22Rv1 (cell line): ENCODE results near the gene LYAR.

Experiments used
- H3K27ac ChIP-seq: fragments of 450-650 bp; 2 replicates; pipeline ENCODE4 v1.5.1; 2017
- ZFX ChIP-seq: fragments of 450-650 bp; IDR thresholded peaks from 2 replicates; pipeline ENCODE4 v1.6.1; 2017; ENCODE audit warnings: antibody characterized with exemption, borderline replicate concordance
- TF ChIP-seq, protein P1 (sequence below): fragments of 450-650 bp; IDR thresholded peaks from 2 replicates; pipeline ENCODE4 v1.5.1; 2017; ENCODE audit warnings: mild to moderate bottlenecking

The LYAR gene

DNA sequence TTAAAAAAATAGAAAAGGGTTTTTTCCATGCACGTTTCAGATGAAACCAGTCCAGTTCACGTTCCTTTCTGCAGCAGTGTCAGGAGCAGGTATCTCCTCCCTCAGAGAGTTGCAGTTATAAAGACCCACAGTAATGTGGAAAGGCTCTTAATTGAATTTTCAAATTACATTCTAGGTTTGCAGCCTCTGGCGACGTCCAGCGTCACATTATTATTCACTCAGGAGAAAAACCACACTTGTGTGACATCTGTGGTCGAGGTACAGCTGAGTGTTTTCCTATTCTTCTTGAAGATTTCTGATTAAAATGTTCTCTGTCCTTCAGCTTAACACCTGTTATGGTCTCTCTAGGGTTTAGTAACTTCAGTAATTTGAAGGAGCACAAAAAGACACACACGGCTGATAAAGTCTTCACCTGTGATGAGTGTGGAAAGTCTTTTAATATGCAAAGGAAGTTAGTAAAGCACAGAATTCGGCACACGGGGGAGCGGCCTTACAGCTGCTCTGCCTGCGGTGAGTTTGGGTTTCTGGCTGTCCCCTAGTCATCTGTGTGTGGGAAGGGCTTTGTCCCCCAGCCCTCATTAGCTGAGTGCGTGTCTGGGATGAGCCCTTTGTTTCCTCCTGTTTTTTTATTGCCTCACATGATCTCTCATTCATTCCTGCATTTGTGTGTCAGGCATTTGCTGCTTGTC is 25.7 kb upstream of the LYAR start:
- TF ChIP-seq, protein P1, sequence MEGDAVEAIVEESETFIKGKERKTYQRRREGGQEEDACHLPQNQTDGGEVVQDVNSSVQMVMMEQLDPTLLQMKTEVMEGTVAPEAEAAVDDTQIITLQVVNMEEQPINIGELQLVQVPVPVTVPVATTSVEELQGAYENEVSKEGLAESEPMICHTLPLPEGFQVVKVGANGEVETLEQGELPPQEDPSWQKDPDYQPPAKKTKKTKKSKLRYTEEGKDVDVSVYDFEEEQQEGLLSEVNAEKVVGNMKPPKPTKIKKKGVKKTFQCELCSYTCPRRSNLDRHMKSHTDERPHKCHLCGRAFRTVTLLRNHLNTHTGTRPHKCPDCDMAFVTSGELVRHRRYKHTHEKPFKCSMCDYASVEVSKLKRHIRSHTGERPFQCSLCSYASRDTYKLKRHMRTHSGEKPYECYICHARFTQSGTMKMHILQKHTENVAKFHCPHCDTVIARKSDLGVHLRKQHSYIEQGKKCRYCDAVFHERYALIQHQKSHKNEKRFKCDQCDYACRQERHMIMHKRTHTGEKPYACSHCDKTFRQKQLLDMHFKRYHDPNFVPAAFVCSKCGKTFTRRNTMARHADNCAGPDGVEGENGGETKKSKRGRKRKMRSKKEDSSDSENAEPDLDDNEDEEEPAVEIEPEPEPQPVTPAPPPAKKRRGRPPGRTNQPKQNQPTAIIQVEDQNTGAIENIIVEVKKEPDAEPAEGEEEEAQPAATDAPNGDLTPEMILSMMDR = no peak
- TF ChIP-seq ZFX = no peak
- no peak overlapping the region for H3K27ac ChIP-seq

DNA sequence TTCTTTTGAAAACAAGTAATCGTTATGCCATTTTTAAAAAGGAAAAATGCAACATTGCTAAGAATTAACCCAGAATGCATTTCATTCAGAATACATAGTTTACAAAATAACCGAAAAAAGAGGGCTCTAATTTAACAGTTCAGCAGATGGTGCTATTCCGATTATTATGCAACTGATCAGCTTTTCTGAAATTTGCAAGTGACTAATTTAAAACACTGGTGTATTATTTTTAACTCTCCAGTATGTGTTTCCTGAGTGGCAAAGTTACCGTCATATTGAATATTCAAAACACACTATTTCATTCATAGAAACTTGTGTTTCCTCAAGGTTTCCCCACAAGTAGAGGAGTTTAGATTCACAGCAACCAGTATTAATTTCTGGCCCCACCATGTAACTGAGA is 21.2 kb upstream of the LYAR start:
- TF ChIP-seq, protein P1 = no peak
- no peak for TF ChIP-seq ZFX
- H3K27ac ChIP-seq = no peak overlapping the region

DNA sequence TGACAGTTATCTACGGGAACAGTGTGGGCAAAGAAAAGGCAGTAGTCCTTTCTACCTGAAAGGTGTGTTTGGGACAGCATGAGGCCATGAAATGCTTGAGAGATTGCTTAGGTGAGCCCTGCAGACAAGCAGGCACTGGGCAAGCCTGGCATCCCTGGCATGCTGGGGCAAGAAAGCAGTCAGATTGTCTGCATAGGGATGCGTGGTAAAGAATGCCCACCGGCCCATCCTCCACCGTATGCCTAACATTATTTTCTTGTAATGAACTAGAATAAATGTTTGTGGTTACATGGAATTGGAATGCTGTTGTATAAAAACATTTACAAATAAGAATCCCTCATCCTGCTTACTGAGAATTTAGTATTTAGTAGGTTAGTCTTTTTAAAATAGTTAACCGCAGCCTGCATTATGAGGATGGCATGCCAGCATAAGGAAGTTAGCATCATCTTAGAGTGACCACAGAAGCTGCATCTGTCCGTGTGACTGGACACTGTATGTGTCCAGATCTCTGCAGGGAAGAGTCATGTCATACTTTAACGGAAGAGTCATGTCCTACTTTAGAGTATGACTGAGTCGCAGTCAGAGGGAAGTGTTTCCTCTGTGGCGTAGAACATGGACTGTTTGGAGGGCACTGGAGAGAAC is 19.0 kb upstream of the LYAR start:
- no peak overlapping the region for H3K27ac ChIP-seq
- TF ChIP-seq, protein P1 = no peak
- TF ChIP-seq ZFX = no peak

DNA sequence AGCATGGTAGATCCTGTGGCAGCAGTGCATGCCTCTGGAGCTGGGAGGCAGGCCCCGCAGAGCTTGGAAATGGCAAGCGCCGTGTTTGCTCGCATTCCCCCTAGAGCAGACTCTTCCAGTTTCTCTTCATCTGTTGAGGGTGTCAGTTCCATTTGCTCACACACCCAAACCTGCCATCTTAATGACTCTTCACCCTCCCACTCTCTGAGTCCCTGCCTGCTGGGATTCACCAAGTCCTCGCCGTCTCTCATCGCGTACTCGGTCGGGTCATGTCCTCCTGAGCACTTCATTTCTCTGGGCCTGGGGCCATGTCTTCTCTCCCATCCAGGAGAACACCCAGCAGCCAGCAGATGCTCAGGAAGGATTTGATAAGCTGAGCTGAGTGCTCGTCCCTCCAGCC is 17.0 kb upstream of the LYAR start:
- H3K27ac ChIP-seq = no peak overlapping the region
- TF ChIP-seq ZFX = no peak
- TF ChIP-seq, protein P1 = no peak

DNA sequence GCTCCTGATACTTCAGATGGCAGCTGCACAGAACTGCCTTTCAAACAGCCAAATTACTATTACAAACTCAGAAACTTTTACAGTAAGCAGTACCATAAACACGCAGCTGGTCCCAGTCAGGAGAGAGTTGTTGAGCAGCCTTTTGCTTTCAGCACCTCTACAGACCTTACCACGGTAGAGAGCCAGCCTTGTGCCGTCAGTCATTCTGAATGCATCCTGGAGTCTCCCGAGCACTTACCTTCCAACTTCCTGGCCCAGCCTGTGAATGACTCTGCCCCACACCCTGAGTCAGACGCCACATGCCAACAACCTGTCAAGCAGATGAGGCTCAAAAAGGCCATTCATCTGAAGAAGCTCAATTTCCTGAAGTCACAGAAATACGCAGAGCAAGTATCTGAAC is 12.5 kb upstream of the LYAR start:
- TF ChIP-seq, protein P1 = no peak
- TF ChIP-seq ZFX = no peak
- no peak overlapping the region for H3K27ac ChIP-seq

DNA sequence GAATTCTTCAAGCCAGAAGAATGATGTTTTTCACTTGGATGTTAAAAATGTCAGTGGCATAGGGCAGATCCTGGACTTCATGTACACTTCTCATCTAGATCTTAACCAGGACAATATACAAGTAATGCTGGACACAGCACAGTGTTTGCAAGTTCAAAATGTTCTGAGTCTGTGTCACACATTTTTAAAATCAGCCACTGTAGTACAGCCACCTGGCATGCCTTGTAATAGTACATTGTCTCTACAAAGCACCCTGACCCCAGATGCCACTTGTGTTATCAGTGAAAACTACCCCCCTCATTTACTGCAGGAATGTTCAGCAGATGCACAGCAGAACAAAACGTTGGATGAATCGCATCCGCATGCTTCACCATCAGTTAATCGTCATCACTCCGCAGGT is 12.0 kb upstream of the LYAR start:
- TF ChIP-seq, protein P1 = no peak
- TF ChIP-seq ZFX = no peak
- H3K27ac ChIP-seq = no peak overlapping the region

DNA sequence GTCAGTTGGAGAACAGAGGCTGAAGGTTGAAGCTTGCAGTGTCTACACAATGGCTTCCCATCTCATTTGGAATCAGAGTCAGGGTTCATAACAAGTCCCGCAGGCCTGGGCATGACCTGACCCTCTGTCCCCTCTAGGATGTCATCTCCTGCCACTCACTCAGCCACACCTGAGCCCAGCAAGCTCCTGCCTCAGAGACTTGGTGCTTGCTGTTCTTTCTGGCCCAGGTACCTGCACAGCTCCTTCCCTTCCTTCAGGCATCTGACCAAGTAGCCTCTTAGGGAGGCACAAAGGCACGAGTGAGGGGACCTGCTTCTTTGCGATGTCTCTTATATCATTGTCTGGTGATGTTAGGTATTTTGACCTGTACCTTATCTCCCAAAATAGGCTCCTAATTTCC is 9.1 kb upstream of the LYAR start:
- TF ChIP-seq, protein P1 = no peak
- TF ChIP-seq ZFX = no peak
- H3K27ac ChIP-seq = no peak overlapping the region
